Keratinocyte (primary cell): ENCODE measurements around the gene GNB5. TPM values are rescaled to one million over a fixed set of nuclear protein-coding genes. Genes with fewer than 3 reads are reported as not detected.

Experiments
- DNase-seq: peaks from one replicate; pipeline ENCODE4 v3.0.0-alpha.2; 2011; ENCODE audit warnings: low read depth, missing footprints, low spot score
- FAIRE-seq: peaks from 2 replicates; lab custom pipeline; 2011; peaks lifted over from hg19 to GRCh38; lab: Jason Lieb, UNC
- H2AFZ ChIP-seq: 2 replicates; pipeline ENCODE4 v1.6.0; 2012; ENCODE audit warnings: low read length, control low read depth, inconsistent platforms; ENCODE audit not compliant: control insufficient read depth
- H3K27ac ChIP-seq: 2 replicates; pipeline ENCODE4 v1.5.1; 2011; ENCODE audit warnings: low read length; ENCODE audit not compliant: control insufficient read depth, insufficient read depth
- H3K27me3 ChIP-seq: 3 replicates; pipeline ENCODE4 v1.6.0; 2011; ENCODE audit warnings: low read length; ENCODE audit not compliant: control insufficient read depth, insufficient read depth; ENCODE audit errors: extremely low read depth
- H3K36me3 ChIP-seq, 2 experiments: 2 replicates in 1 of 2; 3 replicates in 1 of 2; pipeline ENCODE4 v1.5.1; 2011; ENCODE audit warnings: low read length in 2 of 2, mild to moderate bottlenecking in 1 of 2; ENCODE audit not compliant: control insufficient read depth in 2 of 2, insufficient read depth in 2 of 2; ENCODE audit errors: extremely low read depth in 1 of 2
- H3K4me1 ChIP-seq: 3 replicates; pipeline ENCODE4 v1.5.1; 2011; ENCODE audit warnings: low read length; ENCODE audit not compliant: control insufficient read depth, insufficient read depth; ENCODE audit errors: extremely low read depth
- H3K4me2 ChIP-seq: 3 replicates; pipeline ENCODE4 v1.6.0; 2011; ENCODE audit warnings: low read depth, low read length; ENCODE audit not compliant: control insufficient read depth, insufficient read depth; ENCODE audit errors: extremely low read depth
- H3K4me3 ChIP-seq, 3 experiments: fragments of 200-600 bp in 1 of 3; sonication (generic) in 1 of 3; 2 replicates in 2 of 3; 3 replicates in 1 of 3; pipeline ENCODE4 v1.5.1; 2011 to 2016; ENCODE audit warnings: low read length in 3 of 3, mild to moderate bottlenecking in 3 of 3, control low read depth in 2 of 3, inconsistent platforms in 1 of 3, low read depth in 1 of 3, mixed read lengths in 1 of 3, mixed run types in 1 of 3, moderate library complexity in 1 of 3; ENCODE audit not compliant: control insufficient read depth in 2 of 3, insufficient read depth in 2 of 3; ENCODE audit errors: extremely low read depth in 1 of 3
- H3K79me2 ChIP-seq: 2 replicates; pipeline ENCODE4 v1.6.0; 2012; ENCODE audit warnings: low read length; ENCODE audit not compliant: control insufficient read depth, insufficient read depth
- H3K9ac ChIP-seq: 3 replicates; pipeline ENCODE4 v1.6.0; 2011; ENCODE audit warnings: low read length; ENCODE audit not compliant: control insufficient read depth, insufficient read depth; ENCODE audit errors: extremely low read depth
- H3K9me1 ChIP-seq: 3 replicates; pipeline ENCODE4 v1.6.0; 2011; ENCODE audit warnings: low read length; ENCODE audit not compliant: control insufficient read depth, insufficient read depth; ENCODE audit errors: extremely low read depth
- H3K9me3 ChIP-seq: 2 replicates; pipeline ENCODE4 v1.5.1; 2012; ENCODE audit warnings: low read depth, low read length; ENCODE audit not compliant: control insufficient read depth
- H4K20me1 ChIP-seq: 3 replicates; pipeline ENCODE4 v1.6.0; 2011; ENCODE audit warnings: low read length; ENCODE audit not compliant: control insufficient read depth, insufficient read depth; ENCODE audit errors: extremely low read depth
- CTCF ChIP-seq, 3 experiments: IDR thresholded peaks in 1 of 3; conservative IDR thresholded peaks in 1 of 3; optimal IDR thresholded peaks in 1 of 3; 2 replicates in 2 of 3; 3 replicates in 1 of 3; pipeline versions ENCODE3 to v1.5.1; 2011; ENCODE audit warnings: low read length in 3 of 3, mild to moderate bottlenecking in 3 of 3, moderate library complexity in 2 of 3, control low read depth in 1 of 3, inconsistent platforms in 1 of 3; ENCODE audit not compliant: insufficient read depth in 2 of 3; ENCODE audit errors: extremely low read depth in 1 of 3
- EZH2 ChIP-seq: IDR thresholded peaks from one replicate; pipeline ENCODE4 v1.6.1; 2012; ENCODE audit warnings: inconsistent platforms, mild to moderate bottlenecking, low read length, moderate library complexity
- dilution Hi-C: fragments of 300-500 bp; cut with MboI; formaldehyde crosslinking; loops from one replicate; pipeline ENCODE4 v1.7.0; 2020; ENCODE audit warnings: low sequenced_read_pairs; ENCODE audit not compliant: extremely low pct_ligation_motif_present
- polyA plus RNA-seq, 5 experiments: library from polyadenylated mRNA; depleted of rRNA in 3 of 5; stranded (reverse) in 3 of 5; stranded (forward) in 1 of 5; unstranded in 1 of 5; fragments of >200 nt; gene quantifications; 1 replicate in 1 of 5; 2 replicates in 3 of 5; 3 replicates in 1 of 5; pipeline versions ENCODE4 v1.2.1 to v1.2.3, GENCODE V29; 2011 to 2012; ENCODE audit warnings: missing spikeins in 2 of 5, low read depth in 1 of 5, low replicate concordance in 1 of 5

The GNB5 gene
- polyA plus RNA-seq, 1 donor (not counting 4 experiments of a cell fraction or from before 2014, with no cell fraction given): 25.8 TPM

DNA sequence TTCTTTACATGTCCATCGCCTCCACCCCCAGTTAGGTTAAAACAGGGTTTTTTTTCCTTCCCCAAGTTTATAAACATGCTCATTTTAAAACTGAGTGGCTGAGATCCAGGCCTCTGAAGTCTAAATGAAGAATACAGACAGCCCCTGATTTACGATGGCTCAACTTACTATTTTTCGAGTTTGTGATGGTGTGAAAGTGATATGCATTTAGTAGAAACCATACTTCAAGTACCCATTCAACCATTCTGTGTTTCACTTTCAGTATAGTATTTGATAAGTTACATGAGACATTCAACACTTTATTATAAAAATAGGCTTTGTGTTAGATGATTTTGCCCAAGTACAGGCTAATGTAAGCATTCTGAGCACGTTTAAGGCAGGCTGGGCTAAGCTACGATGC, 30.5 kb upstream of the GNB5 start:
- H3K9me3 ChIP-seq: no peaks in the 10 kb centered on the region
- dilution Hi-C loops: no loop called here
- no peak overlapping the region for H3K4me3 ChIP-seq
- H3K9ac ChIP-seq: no peak overlapping the region
- H4K20me1 ChIP-seq: no peaks in the 10 kb centered on the region
- no peaks in the 10 kb centered on the region for H3K27me3 ChIP-seq
- no peaks in the 10 kb centered on the region for H3K36me3 ChIP-seq
- no peak for TF ChIP-seq EZH2
- no peak for TF ChIP-seq CTCF (optimal IDR thresholded peaks at IDR 0.05 in 1 of 3, IDR thresholded peaks at IDR 0.05 in 1 of 3, conservative IDR thresholded peaks at IDR 0.05 in 1 of 3; ENCODE audit: extremely low read depth in 1 of 3, insufficient read depth in 2 of 3, low read length in 3 of 3)
- H3K79me2 ChIP-seq: no peaks in the 10 kb centered on the region
- no peak overlapping the region for H3K4me2 ChIP-seq
- DNase-seq (no peak), FAIRE-seq (no peak)
- no peak overlapping the region for H3K27ac ChIP-seq
- no peaks in the 10 kb centered on the region for H3K4me1 ChIP-seq
- no peaks in the 10 kb centered on the region for H3K9me1 ChIP-seq
- H2AFZ ChIP-seq: no peak overlapping the region

GRCh38 chr15:52220937-52221660, 29.9 kb upstream of the GNB5 start:
- FAIRE-seq: no peak

More at GRCh38 chr15:52220937-52221660, 29.9 kb upstream of the GNB5 start:
- TF ChIP-seq EZH2: no peak
- Histone ChIP-seq H3K79me2 (no peaks in the 10 kb centered on the region), H4K20me1 (no peaks in the 10 kb centered on the region), H3K9me1 (no peaks in the 10 kb centered on the region), H3K9ac (no peak overlapping the region), H3K9me3 (no peaks in the 10 kb centered on the region), H3K4me1 (no peaks in the 10 kb centered on the region), H3K4me2 (no peak overlapping the region), H3K27me3 (no peaks in the 10 kb centered on the region), H3K36me3 (no peaks in the 10 kb centered on the region), H3K27ac (no peak overlapping the region), H2AFZ (no peak overlapping the region), H3K4me3 (no peak overlapping the region)
- no peak for DNase-seq
- dilution Hi-C loops: no loop called here
